NCI-H510A (cell line): ENCODE data around the gene MRM2.

Experiments used
- DNase-seq: peaks from one replicate; lab custom pipeline; 2025; lab: John Stamatoyannopoulos, UW

MRM2 gene

DNA sequence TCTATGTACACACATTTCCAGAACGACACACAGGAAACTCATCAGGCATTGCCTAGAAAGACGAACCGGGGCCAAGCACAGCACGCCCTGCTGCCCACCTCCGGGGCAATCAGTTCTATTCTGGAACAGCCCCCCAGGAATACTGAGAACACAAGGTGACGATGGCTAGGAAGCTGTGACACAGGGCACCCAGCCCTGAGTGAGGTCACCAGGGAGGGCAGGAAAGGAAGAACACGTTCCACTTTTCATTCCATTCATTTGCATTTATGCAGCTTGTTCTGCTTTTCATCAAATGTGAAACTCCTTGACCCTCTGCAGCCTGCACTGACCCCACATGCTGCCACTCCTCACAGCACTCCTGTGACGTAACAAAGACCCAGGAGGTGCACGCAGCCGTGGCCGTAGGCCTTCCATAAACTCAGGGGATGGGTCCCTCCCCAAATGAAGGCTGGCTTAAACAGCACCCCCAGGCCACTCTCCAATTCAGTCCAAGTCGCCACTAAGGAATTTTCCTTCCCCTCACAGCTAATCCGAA, 38.2 kb downstream of the MRM2 start:
- no peak for DNase-seq

DNA sequence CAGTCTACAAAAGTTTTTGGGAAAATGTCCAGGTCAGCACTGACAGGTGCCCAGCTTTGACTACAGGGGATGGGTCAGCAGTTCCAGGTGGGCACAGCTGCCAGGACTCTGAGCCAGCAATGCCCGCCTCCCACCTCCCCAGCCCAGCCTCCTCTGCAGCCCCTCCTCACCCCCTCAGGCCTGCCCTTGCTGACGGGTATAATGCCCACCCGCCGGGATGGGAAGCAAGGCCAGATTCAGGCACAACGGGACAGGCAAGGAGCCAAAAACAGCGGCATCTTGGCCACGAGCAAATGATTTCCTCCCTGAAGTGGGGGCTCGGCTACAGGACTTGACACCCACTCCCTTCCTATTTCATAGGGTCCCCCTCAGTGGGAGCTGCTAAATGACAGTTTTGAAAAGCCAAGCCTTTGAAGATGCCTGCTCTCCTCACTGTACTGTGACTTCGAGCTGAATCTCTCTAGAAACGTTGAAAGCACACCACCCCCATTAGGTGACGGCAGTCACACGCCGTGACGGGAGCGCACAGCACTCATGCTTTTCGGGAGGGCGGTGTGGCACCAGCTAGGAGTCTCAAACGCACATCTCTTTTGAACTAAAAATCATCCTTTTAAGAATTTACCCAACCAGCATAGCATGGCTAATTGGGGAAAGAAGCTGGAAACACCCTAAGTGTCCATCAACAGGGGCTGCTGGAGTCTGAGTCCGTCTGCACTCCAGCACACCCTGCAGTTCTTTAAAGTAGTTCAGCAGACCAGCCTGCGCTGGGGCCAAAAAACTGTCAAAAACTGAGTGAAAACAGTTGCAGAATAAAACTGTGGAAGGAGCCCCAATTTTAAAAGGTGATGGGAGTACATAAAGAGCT, 38.9 kb downstream of the MRM2 start:
- DNase-seq, result no peak

DNA sequence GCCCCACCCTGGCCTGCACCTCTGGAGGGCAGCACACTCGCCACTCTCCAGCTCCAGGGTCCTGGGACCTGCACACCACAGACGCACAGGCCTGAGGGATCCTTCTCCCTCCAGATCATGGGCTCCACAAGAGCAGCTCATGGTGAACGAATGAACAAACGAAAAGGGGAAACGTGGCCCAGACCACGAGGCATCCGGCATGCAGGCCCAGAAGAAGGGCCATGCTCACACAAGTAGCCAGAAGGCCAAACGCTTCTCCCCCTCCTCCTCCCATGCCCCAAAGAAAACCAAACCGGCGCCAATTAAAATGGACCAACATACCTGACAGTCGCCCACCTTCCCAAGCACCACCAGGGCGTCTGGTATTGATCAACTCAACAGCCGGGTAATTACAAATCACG, 39.6 kb downstream of the MRM2 start:
- no peak for DNase-seq

DNA sequence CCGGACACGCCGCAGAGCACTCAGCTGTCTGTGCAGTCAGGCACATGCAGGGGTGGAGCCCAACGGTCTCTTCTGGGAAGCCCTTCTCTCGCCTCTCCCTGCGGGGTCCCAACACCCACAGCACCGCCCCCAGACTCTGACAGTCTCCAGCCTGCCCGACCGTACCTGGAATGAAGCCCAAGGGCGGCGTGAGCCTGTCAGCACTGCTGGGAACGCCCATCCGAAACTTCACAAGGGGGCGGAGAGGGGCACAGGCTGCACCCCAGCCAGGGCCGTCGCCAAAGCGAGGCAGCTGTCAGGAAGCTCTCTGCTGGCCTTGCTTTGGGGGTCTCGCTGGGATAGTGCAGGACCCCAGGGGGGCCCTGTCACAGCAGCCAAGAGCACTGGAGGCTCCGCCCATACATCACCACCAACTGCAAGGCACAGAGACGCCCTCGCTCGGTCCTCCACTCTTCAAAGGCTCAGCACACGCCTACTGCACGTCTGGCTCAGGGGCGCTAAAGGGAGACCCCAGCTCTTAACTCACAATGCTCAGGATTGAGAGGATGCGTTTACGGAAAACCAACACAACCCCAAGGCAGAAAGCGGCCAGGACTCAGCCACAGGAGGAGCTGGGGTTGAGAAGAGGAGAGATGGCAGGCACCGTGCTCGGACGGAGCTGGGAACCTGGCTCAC, 40.2 kb downstream of the MRM2 start:
- DNase-seq, result no peak

DNA sequence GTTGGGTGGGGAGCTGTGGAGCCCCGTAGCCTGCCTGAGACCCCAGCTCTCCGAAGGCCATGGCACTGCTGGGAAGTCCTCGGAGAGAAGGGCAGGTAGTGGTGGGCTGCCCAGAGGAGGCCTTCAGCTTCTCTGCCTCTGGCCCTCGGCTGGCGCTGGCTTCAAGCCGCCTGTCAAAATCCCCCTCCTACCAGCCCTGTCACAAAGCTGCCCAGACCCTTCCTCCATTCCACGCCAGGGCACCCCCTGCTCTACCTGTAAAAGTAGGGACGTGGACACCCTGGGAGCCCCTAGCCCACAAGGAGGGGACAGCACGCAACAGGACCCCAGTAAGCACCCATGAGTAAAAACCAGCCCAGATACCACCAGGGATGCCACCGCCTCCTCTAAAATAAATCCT, 40.9 kb downstream of the MRM2 start:
- DNase-seq, result no peak

DNA sequence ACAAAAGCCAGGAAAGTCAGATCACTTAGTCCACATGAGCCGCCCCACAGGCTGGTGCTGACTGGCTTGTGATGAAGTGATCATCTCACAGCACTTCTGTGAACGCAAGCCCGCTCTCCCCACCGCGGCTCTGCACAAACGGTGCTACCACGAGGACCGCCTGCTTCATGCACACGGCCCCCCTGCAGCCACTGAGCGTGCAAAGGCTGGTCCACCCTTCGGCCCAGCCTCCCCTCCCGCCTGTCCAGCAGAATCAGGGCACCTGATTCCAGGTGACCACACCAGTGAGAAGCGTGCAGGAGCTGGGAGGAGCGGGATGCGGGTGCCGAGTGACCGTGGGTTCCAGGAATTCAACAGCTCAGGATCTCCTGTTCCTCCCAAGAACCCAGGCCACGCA, 41.4 kb downstream of the MRM2 start:
- DNase-seq, result no peak

DNA sequence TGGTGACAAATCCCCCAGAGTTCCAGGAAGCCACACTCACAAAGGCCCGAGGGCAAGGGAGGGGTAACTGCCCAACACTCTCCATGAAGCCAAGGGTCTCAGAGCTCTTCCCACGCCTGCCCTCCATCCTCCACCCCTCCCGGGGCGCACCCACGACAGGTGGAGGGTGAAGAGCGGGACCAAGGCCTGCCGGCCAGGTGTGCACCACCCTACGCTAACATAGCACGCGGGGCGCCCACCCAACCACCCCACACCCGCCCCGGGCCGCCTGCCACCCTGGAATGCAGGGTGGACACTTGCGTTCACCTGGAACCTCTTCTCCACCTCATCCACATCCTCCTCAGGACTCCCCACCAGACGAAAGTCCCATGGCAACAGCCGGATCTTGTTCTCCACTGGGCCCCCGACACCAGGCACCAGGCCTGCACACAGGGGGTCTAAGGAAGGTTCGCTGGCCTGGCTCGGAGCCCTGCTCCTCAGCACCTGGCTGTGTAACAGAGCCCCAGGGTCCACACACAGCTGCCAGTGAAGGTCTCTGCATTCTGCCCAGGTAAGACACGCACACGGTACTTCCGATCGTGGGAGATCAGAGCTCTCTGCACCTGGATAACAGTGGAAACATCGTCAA, 41.9 kb downstream of the MRM2 start:
- DNase-seq, result no peak

DNA sequence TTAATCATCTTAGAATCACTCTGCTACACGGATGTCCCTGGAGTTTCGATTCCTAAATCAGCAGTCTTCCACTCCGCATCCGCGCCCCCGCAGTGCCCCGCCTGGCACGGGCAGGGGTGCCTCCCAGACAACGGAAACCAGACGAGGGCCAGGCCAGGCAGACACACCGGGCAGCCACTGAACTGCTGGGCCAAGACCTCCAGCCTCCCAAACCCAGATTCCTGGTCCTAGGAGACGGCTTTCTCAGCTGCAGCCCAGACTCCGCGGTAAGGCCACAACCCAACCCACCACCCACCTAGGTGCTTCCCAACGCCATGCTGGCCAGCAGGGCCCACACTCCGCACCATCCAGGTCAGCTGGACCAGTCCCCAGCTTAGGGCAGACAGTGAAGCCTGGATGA, 42.5 kb downstream of the MRM2 start:
- DNase-seq, result no peak

DNA sequence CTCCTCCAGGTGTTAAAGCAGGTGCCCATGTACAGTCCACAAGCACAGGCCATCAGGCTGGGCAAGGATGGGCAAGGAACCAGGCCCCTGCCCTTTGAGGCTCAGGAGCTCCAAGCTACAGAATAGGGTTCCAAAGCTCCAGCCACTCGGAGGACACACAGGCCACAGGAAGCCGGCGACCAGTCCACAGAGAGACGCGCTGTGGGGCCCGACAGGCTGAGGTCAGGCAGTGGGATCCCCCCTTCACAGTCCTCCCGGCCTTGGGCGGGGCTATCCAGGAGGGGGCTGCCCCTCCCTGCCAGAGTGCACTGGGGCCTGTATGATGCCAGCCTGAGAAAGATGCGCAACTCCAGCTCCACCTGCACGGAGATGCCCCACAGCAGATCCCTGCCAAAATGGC, 43.2 kb downstream of the MRM2 start:
- no peak for DNase-seq

DNA sequence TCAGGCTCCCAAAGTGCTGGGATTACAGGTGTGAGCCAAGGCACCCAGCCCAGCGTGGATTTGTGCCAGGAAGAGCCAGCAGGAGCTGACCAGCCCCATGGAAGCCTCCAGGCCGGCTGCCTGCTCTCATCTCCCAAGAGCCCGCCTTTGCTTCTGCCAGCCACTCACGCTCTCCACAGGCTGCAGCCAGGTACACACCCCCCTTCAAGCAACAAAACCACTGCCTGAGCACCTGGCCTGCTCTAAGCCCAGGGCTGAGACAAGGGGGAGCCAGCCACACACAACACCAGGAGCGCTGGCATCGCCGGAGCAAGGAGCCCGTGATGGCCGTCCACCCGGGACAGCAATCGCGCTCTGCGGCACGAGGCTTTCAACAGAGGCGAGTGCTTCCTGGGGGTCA, 43.8 kb downstream of the MRM2 start:
- peak; percentile 95 for DNase-seq

DNA sequence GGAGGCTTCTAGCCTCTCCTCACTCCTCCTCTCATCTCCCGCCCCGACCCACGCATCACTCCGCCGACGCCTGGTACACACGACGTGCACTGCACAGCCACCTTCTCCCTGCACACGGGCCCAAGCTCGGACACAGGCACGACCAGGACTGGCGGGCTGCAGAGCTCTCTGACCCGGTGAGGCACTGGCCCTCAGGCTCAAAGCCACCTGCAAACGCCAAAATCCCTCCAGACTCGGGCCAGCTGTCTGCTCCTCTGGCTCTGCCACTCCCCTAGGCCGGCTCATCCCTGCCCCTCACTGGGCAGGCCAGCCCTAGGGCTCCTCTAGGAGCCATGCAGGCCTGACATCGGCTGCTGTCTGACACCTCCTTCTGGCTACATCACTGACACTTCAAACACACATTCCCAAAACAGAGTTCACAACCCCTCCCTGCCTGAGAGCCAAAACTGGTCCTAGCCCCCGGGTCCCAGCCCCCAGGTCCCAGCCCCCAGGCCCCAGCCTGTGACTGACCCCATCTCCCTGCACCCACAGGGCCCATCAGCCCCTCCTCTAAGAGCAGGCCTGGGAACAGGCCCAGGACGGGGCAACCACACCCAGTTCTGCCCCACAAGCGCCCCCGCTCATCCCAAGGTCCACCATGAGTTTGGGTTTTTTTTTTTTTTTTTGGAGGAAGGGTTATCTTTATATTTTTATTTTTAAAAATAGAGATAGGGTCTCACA, 44.4 kb downstream of the MRM2 start:
- no peak for DNase-seq

DNA sequence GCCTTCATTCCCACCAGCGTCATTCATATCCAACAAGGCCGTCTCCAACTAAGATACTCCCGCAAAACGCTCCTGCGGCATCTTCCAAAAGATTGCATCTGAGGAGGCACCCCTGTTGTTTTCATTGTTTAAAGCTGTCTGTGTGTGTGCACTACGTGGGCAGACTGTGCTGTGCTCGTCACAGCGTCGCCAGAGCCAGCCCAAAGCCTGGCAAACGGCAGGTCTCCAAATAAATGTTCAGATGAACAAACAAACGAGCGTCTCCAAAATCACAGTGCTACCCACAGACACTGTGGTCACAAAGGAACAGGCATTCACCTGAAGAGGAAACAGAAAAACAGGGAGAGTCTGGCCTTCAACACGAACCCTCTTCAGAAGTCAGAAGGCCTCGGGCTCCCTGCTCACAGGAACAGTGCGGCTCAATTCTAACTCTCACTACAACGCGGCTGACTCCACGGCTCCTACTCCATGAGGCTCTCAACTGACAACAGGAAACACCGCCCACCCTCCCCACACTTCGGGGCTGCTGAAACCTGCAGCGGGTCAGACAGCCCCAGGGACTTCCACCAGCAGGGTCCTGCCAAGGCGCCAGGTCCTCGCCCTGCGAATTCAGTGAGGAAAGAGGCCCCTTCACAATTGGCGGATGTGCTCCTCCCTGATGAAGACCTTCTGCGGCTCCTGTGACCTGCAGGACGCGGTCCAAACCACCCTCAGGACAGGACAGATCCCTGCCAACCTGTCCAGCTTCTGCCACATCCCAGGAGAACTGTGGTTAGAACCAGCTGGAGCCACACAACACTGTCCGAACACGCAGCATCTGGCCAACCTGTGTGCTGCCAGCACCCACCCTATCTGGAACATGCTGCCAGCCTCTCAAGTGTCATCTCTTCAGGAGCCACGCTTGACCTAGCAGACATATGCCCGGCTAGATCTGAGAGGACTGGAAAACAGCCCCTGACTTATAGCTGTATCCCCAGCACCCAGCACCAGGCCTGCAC, 45.3 kb downstream of the MRM2 start:
- peak; percentile 87 for DNase-seq

DNA sequence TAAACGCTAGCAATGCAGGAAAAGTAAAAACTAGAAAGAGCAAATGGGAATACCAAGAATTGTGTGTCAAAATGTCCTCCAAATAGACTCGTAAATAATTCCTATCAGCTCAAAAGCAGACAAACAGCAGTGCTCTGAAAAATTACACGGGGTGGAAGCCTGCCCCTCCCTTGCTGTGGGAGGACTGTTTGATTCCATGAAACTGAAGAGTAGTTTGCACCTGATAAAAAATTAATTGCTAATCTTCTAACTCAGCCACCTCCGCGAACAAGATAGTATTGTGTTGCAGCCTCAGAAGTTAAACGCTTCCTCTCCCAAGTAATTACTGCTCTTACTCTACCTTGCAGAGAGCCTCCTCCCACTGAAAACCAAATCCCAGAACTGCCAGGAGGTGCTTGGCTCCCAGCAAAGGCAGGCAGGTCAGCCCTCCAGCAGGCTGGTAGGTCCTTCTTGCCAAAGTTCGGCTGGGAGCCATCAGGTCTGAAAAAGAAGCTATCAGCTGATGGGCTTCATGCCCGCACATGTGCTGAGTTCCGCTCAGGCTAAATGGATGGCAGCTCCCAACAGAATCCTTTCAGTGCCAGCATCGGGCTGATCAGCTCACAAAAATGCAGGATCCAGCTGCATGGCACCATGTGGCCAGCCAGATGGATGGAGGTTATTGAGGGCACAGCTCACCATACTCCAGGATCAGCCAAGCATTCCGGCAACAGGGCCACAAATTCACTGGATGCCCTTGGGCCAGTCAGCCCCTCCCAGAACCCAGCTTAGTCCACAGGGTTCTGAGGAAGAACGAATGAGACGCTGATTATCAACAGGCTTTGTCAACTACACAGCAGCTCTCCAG, 46.4 kb downstream of the MRM2 start:
- DNase-seq, result peak; percentile 73

DNA sequence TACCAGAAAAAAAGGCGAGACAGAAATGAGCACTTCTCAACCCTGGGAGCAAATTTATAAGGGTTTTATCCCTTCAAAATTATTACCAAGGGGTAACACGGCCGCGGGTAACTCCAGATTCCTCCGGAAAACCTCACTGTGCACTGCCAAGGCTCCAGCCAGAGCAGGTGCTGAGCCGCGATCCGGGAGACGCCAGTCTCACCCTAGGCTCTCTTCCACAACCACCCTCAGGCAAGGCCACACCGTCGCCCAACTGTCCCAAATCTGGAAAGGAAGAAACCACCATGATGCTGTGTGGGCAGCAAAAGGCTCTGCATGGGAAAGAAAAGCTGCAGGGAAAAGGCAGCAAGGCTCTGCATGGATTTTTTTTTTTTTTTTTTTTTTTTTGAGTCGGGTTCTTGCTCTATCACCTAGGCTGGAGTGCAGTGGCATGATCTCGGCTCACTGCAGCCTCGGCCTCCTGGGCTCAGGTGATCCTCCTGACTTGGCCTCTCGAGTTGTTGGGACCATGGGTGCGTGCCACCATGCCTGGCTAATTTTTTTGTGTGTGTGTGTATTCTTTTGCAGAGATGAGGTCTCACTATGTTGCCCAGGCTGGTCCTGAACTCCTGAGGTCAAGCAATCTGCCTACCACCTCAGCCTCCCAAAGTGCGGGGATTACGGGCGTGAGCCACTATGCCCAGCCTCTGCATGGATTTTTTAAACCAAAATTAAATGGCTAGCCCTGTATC, 48.3 kb downstream of the MRM2 start:
- DNase-seq, result no peak

DNA sequence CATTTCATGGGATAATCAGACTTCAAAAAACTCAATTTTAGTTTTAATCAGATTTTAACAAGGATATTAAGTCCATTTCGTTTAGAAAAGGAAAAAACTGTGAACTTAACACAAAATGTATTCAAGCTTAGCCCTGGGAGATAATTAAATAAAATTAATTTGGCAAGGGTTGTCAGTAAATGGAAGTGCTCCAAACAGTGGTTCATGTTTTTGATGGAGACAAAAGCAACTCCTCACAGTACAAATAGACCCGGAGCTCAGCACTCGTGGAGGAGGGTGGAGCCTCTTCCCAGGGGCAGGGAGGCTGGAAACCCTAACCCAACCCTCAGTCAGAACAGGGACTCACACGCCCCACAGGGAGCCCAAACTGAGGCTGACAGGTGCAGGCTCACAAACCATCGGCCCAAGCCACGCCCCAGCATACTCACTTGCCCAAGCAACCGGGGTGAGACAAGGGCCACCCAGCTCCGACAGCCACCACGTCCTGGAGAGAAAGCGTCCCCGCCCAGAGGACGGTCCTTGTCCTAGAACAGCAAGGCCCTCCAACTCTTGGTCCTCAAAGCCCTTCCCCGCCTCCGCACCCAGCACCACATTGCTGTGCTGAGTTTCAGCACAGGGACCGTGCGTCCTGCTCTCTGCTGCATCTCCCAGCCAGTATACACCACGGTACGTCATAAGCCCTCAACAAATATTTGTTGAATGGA, 49.0 kb downstream of the MRM2 start:
- peak; percentile 99 for DNase-seq

DNA sequence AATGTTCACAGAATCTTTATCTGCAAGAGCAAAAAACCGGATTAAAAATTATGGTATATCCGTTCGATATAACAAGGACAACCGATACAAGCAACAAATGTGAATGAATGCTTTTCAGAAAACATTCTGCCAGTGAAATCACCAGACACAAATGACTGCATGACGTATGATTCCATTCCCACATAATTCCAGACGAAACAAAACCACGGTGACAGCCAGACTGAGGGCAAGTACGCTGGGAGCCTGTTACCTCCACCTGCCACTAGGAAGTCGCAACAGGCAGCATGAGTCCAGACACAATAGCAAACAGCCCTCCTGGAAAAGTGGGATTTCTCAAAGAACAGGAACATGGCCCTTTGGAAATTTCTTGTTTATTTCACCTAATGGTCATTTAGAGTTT, 51.0 kb downstream of the MRM2 start:
- DNase-seq, result peak; percentile 57

DNA sequence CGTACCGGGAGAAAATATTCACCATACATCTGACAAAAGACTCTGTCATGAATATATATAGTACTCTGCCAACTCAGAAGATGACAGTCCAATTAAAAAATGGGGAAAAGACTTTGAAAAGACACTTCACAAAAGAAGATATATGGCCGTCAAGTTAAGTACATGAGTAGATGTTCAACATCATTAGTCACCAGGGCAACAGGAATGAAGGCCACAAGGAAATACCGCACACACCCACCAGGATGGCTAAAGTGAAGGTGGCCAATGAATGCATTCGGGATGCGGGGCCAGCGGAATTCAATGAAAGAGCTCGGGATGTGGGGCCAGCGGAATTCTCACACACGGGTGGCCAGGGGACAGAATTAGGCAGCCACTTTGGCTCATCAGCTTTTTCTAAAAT, 51.5 kb downstream of the MRM2 start:
- peak; percentile 89 for DNase-seq

DNA sequence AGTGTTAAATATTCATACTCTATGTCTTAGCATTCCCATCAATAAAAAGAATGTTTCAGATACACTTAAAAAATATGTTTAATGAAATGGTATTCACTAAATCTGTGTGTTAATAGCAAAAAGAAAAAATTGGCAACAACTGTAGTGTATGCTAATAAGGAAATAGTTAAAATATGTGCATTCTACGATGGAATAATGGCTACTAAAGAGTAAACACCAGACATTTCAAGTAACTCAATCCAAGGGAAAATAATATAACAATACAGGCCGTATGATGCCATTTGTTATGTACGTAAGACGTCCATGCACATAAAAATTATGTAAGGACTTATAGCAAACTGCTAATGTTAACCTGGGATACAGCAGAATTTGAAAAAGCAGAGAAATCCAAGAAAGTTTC, 55.8 kb downstream of the MRM2 start:
- no peak for DNase-seq

DNA sequence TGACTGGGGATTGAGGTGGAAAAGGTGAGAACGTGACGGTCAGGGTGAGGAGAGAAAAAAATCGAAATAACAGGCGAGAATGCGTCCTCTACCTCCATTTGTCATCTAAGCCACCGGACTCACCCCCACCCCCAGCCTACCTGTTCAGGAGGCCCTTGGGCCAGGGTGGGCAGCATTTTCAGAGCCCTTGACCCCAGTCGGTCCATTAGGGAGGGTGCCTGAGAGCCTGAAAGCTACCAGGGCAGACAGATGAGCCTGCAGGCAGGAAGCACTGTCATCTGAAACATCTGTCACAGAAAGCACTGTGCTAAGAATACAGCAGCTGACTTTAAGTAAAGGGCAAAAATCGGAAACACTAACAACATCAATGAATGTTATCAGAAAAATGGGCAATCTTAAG, 56.3 kb downstream of the MRM2 start:
- DNase-seq, result no peak
